HEK293T (cell line): ENCODE data around the gene PRR15L.

Source experiments
- BHLHE40 ChIP-seq: fragments of 450-650 bp; IDR thresholded peaks from 2 replicates; pipeline ENCODE4 v1.6.1; 2016; ENCODE audit warnings: mild to moderate bottlenecking, moderate library complexity, borderline replicate concordance
- FOXK2 ChIP-seq: fragments of 450-650 bp; IDR thresholded peaks from 2 replicates; pipeline ENCODE4 v1.6.1; 2016; ENCODE audit warnings: mild to moderate bottlenecking
- TARDBP ChIP-seq: fragments of 450-650 bp; IDR thresholded peaks from 2 replicates; pipeline ENCODE4 v1.6.1; 2016

DNA sequence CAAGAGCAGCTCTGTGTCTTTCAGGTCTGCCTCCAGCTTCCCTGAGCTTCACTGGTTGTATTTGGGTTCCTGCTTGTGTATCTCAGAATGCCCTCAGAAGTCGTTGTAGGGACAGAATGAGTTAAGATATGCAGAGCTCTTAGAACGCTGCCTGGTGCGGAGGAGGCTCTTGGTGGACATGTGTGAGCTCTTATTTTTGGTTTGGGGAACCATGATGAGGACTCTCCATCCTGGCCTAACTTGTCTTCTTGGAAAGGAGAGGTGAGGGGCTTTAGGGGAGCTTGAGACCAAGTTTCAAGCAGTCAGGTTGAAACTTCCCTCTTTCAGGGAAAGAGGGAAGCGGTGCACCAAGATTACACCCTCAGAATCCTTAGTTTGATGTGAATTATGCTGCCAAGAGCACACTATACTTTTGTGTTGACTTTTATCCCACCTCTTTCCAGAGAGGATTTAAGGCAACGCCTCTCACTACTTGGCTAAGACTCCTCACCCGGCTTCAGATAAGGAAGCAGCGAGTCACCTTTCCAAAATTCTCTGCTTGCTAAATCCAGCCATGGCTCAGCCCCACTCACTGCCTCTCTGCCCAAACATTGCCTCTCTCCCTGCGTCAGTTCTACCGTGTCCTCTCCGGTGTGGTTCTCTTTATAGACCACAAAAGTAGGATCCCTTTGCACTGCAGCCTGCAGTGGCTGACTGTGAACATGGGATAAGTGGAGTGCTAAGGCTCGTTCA lies 26.0 kb upstream of the PRR15L start:
- TF ChIP-seq TARDBP, result no peak
- no peak for TF ChIP-seq BHLHE40
- no peak for TF ChIP-seq FOXK2
